Measurements from ENCODE around the gene CERS6. TPM values are rescaled to one million over a fixed set of nuclear protein-coding genes. Genes with fewer than 3 reads are reported as not detected.

CERS6 gene
- total and polyA plus RNA-seq, 2 of the 8 experiments (the other 6 are each of a cell fraction or from before 2014, with no cell fraction given) = 6.8 to 28.2 TPM

GRCh38 chr2:168457190-168457895 lies 1.3 kb downstream of the CERS6 start:
- H4K20me1 ChIP-seq (replicated peaks in 1 of 2; ENCODE audit: control insufficient read depth in 1 of 2, insufficient read depth in 2 of 2, low read length in 2 of 2) = peaks cover 3 to 11% of the 10 kb centered on the region in 2 experiments
- H3K36me3 ChIP-seq (ENCODE audit: control insufficient read depth in 2 of 4, insufficient read depth in 4 of 4, low read length in 3 of 4) = no peaks in the 10 kb centered on the region
- peak overlapping the region; percentile 96 for H3K4me2 ChIP-seq (ENCODE audit: insufficient read depth in 1 of 2, low read depth in 2 of 2, low read length in 2 of 2)
- no peak for TF ChIP-seq FOSL1 (IDR thresholded peaks at IDR 0.05; ENCODE audit: insufficient read depth, low read depth, low read length)
- no peak for TF ChIP-seq TAF7 (optimal IDR thresholded peaks at IDR 0.05; ENCODE audit: borderline replicate concordance, low read depth, low read length)
- no peak for TF ChIP-seq CHD2 (IDR thresholded peaks at IDR 0.05; ENCODE audit: low read length)
- TF ChIP-seq RXRA (IDR thresholded peaks at IDR 0.05; ENCODE audit: insufficient read depth, low read depth, low read length) = no peak
- TF ChIP-seq MAX (IDR thresholded peaks at IDR 0.05) = no peak
- no peak for TF ChIP-seq E2F6 (IDR thresholded peaks at IDR 0.05)
- TF ChIP-seq ZNF274 (IDR thresholded peaks at IDR 0.05; ENCODE audit: borderline replicate concordance, extremely low read depth, low read length) = no peak
- TF ChIP-seq CEBPB (IDR thresholded peaks at IDR 0.05; ENCODE audit: low read depth, low read length) = no peak
- TF ChIP-seq SUZ12 (IDR thresholded peaks at IDR 0.05; ENCODE audit: low read length) = no peak
- no peak for TF ChIP-seq JUND (IDR thresholded peaks at IDR 0.05; ENCODE audit: low read length)
- TF ChIP-seq CREB1 (IDR thresholded peaks at IDR 0.05) = no peak
- no peak for TF ChIP-seq SIRT6 (IDR thresholded peaks at IDR 0.05; ENCODE audit: low read length)
- no peak for FAIRE-seq
- peak overlapping the region; percentile 52 to 86 (median 78) for H3K4me3 ChIP-seq (ENCODE audit: extremely low read depth in 1 of 4, insufficient read depth in 2 of 4, low read depth in 3 of 4, low read length in 4 of 4)
- no peak overlapping the region for H2BK20ac ChIP-seq (ENCODE audit: low read length)
- H3K23ac ChIP-seq (ENCODE audit: insufficient read length) = no peak overlapping the region
- H4K8ac ChIP-seq (ENCODE audit: extremely low read depth, insufficient read depth, low read length) = no peak overlapping the region
- H3K4ac ChIP-seq (replicated peaks; ENCODE audit: insufficient read length, low read depth, low read length) = no peak overlapping the region
- CTCF ChIA-PET (ENCODE audit: partially characterized antibody) = interaction anchor here (1.4 kb wide), 1 partner anchor 248 kb away, joined by 3 read pairs; no protein-coding TSS in a partner anchor
- no peak overlapping the region for H2BK120ac ChIP-seq (replicated peaks; ENCODE audit: low read depth, low read length)
- no peak overlapping the region for H4K91ac ChIP-seq (replicated peaks; ENCODE audit: insufficient read length, low read length)
- peak overlapping the region; percentile 15 to 76 (median 68) for H3K9ac ChIP-seq (replicated peaks in 1 of 4; ENCODE audit: extremely low read depth in 1 of 4, low read depth in 3 of 4, low read length in 3 of 4)
- no peak for DNase-seq (ENCODE audit: low read depth in 1 of 2, low spot score in 2 of 2)
- H3K56ac ChIP-seq (replicated peaks; ENCODE audit: insufficient read length, low read depth, low read length) = no peak overlapping the region
- H3K9me3 ChIP-seq (ENCODE audit: insufficient read depth in 2 of 2, low read depth in 1 of 2, low read length in 1 of 2) = peaks cover 0 to 3% of the 10 kb centered on the region in 2 experiments; a peak in 1 of 4 replicates
- no peak overlapping the region for H2AK5ac ChIP-seq (ENCODE audit: low read depth, low read length)
- H3K18ac ChIP-seq (ENCODE audit: extremely low read depth, low read length) = no peak overlapping the region
- H3K4me1 ChIP-seq (replicated peaks in 1 of 4; ENCODE audit: control insufficient read depth in 3 of 4, insufficient read depth in 4 of 4, low read length in 3 of 4) = peaks cover 0 to 5% (median 4%) of the 10 kb centered on the region in 4 experiments; a peak in 5 of 7 replicates
- 17% methylated on average over 17 of the region's 17 CpGs; no CpG with 5 or more reads in 1 of the 2 experiments for WGBS, 2 experiments (ENCODE audit: extremely low coverage in 1 of 2, insufficient coverage in 1 of 2, insufficient read length in 1 of 2, insufficient replicate concordance in 2 of 2, low coverage in 1 of 2, low lambda C conversion rate in 2 of 2, missing lambda C conversion rate in 1 of 2)
- H2AFZ ChIP-seq (ENCODE audit: low read length) = no peak overlapping the region
- peaks cover 6% of the 10 kb centered on the region; the same call in 1 of the 2 replicates for H3K79me1 ChIP-seq (ENCODE audit: low read depth, low read length)
- POLR2A ChIA-PET (ENCODE audit: partially characterized antibody) = interaction anchor here (1.7 kb wide), 1 partner anchor 13 kb away, joined by 4 read pairs; no protein-coding TSS in a partner anchor
- no peak overlapping the region for H2BK15ac ChIP-seq (ENCODE audit: low read length)
- no peak overlapping the region for H4K5ac ChIP-seq (ENCODE audit: insufficient read length, low read depth, low read length)
- H3K14ac ChIP-seq (ENCODE audit: insufficient read length) = no peak overlapping the region
- H3K27me3 ChIP-seq (replicated peaks in 1 of 4; ENCODE audit: control insufficient read depth in 3 of 4, extremely low read depth in 1 of 4, insufficient read depth in 3 of 4, low read length in 3 of 4) = no peaks in the 10 kb centered on the region; a peak in 1 of 7 replicates
- peaks cover under 1 to 55% of the 10 kb centered on the region in 2 experiments for H3K79me2 ChIP-seq (ENCODE audit: control insufficient read depth in 1 of 2, insufficient read depth in 2 of 2, low read length in 2 of 2)
- H3K27ac ChIP-seq (ENCODE audit: low read depth, low read length) = no peak overlapping the region
- H3K23me2 ChIP-seq (ENCODE audit: low read depth, low read length) = peaks cover 12% of the 10 kb centered on the region
- H2BK12ac ChIP-seq (ENCODE audit: low read depth, low read length) = no peak overlapping the region
- H2BK5ac ChIP-seq (ENCODE audit: low read depth, low read length) = no peak overlapping the region
